ENCODE results near the gene SPAG16. TPM values are rescaled to one million over a fixed set of nuclear protein-coding genes. Genes with fewer than 3 reads are reported as not detected.

The SPAG16 gene
- polyA plus RNA-seq, 6 donors from 2014 or later: 8.4 to 19.7 (median 15.7) TPM

GRCh38 chr2:213443921-213444320, 159.7 kb downstream of the SPAG16 start:
- Mint-ChIP-seq H3K4me1 (no peaks in the 10 kb centered on the region), H3K27ac (no peak overlapping the region), H3K4me3 (no peak overlapping the region), H3K36me3 (no peaks in the 10 kb centered on the region), H3K27me3 (no peaks in the 10 kb centered on the region), H3K9me3 (peaks cover 11 to 45% (median 15%) of the 10 kb centered on the region in 7 donors)
- DNase-seq (no peak), ATAC-seq (ENCODE audit: low read depth in 2 of 2) (no peak)

- Mint-ChIP-seq H3K9me3 (peaks cover 4 to 25% (median 14%) of the 10 kb centered on the region in 7 donors), H3K4me3 (no peak overlapping the region), H3K27me3 (no peaks in the 10 kb centered on the region), H3K36me3 (no peaks in the 10 kb centered on the region), H3K4me1 (no peaks in the 10 kb centered on the region), H3K27ac (peak overlapping the region in 1 of 6 donors; percentile 4)
- ATAC-seq (ENCODE audit: low read depth in 2 of 2): no peak
- DNase-seq: no peak
These were observed 167.4 kb downstream of the SPAG16 start for GRCh38 chr2:213451542-213452239.

- no peak for ATAC-seq (ENCODE audit: low read depth in 2 of 2)
- Mint-ChIP-seq H3K4me1 (no peaks in the 10 kb centered on the region), H3K36me3 (no peaks in the 10 kb centered on the region), H3K4me3 (no peak overlapping the region), H3K9me3 (peaks cover 0 to 2% (median 0%) of the 10 kb centered on the region in 7 donors), H3K27me3 (no peaks in the 10 kb centered on the region), H3K27ac (peak overlapping the region in 1 of 6 donors; percentile 25)
- DNase-seq: no peak
These were observed 171.2 kb downstream of the SPAG16 start for GRCh38 chr2:213455316-213456008.

DNA sequence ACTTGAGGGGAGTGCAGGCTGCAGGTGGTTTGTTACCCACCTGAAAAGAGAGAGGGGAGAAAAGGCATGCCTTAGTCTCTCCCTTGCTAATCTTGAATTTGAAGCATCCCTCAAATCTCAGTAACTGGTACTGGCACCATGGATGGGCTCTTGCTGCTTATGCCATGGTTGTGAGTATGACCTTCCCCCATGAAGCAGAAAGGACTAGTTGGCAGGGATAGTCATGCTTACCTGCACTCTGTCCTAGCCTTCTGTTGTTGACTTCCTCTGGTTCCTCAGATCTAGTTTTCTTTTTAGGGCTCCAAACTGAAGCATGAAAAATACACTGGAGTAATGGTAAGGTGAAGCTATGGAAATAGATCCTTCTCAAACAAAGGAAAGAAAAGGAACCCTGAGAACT, 191.2 kb downstream of the SPAG16 start:
- ATAC-seq (ENCODE audit: low read depth in 2 of 2) (no peak), DNase-seq (no peak)
- no peaks in the 10 kb centered on the region for H3K4me1 Mint-ChIP-seq
- H3K9me3 Mint-ChIP-seq: peaks cover 0 to 59% (median 33%) of the 10 kb centered on the region in 7 donors
- H3K4me3 Mint-ChIP-seq: no peak overlapping the region
- H3K36me3 Mint-ChIP-seq: no peaks in the 10 kb centered on the region
- no peak overlapping the region for H3K27ac Mint-ChIP-seq
- H3K27me3 Mint-ChIP-seq: no peaks in the 10 kb centered on the region

DNA sequence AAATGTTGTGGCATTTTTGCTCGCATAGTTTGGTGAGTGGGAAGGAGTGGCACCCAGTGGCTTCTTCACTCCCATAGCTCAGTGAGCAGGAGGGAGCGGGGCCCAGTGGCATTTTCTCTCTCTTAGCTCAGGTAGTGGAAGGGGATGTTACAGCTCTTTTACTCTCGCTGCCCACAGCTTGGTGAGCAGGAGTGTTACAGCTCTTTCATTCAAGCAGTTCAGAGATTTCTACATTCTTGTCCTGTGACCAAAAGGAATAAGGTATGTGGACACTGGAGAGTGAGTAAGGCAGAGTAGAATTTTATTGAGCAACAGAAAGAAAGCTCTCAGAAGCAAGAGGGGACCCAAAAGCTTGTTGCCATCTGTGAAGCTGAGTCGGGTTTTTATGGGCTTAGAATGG, 192.4 kb downstream of the SPAG16 start:
- no peaks in the 10 kb centered on the region for H3K27me3 Mint-ChIP-seq
- H3K27ac Mint-ChIP-seq: no peak overlapping the region
- no peaks in the 10 kb centered on the region for H3K36me3 Mint-ChIP-seq
- H3K4me3 Mint-ChIP-seq: no peak overlapping the region
- no peaks in the 10 kb centered on the region for H3K4me1 Mint-ChIP-seq
- H3K9me3 Mint-ChIP-seq: peaks cover 0 to 53% (median 33%) of the 10 kb centered on the region in 7 donors
- ATAC-seq (ENCODE audit: low read depth in 2 of 2) (no peak), DNase-seq (no peak)

DNA sequence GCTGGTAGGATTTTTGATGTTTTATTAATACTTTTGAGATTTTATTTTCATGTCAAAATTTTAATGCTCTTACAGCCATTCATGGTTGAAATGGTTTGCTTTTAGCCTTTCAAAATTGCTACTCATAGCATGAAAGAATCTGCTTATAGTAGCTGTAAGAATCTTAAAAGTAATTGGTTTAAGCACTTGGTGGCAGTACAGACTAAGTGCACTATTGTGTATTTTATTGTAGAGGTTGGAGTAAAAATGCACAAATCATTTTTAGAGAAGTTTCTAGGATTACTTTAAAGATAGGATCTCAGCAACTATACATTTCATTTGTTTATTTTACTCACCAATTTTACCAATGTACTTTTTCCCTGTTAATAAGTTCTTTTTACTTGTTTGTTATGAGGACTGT, 205.8 kb downstream of the SPAG16 start:
- H3K4me3 Mint-ChIP-seq: no peak overlapping the region
- ATAC-seq (ENCODE audit: low read depth in 2 of 2) (no peak), DNase-seq (no peak)
- H3K27ac Mint-ChIP-seq: no peak overlapping the region
- no peaks in the 10 kb centered on the region for H3K27me3 Mint-ChIP-seq
- H3K9me3 Mint-ChIP-seq: peaks cover 0 to 5% (median 0%) of the 10 kb centered on the region in 7 donors
- H3K36me3 Mint-ChIP-seq: no peaks in the 10 kb centered on the region
- no peaks in the 10 kb centered on the region for H3K4me1 Mint-ChIP-seq

DNA sequence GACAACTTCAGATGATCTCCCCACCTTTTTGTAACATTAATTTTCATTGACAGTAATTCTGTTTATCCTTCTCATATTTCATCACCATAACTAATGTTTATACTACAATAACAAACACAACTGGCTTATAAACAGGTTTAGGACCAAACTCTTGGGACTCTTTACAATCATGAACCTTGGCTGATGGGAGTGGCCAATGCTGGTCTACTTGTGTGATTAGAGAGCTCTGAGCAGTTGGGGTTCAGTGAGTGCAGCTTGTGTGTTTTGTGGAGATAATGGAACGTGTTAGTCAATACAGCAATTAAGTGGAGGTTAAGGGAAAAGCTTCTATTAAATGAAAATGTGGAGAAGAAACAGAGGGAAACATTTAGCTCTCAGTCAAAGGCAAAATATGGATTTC, 207.1 kb downstream of the SPAG16 start:
- ATAC-seq (ENCODE audit: low read depth in 2 of 2): no peak
- no peak for DNase-seq
- Mint-ChIP-seq H3K4me3 (no peak overlapping the region), H3K27ac (no peak overlapping the region), H3K4me1 (no peaks in the 10 kb centered on the region), H3K36me3 (no peaks in the 10 kb centered on the region), H3K9me3 (no peaks in the 10 kb centered on the region), H3K27me3 (no peaks in the 10 kb centered on the region)

DNA sequence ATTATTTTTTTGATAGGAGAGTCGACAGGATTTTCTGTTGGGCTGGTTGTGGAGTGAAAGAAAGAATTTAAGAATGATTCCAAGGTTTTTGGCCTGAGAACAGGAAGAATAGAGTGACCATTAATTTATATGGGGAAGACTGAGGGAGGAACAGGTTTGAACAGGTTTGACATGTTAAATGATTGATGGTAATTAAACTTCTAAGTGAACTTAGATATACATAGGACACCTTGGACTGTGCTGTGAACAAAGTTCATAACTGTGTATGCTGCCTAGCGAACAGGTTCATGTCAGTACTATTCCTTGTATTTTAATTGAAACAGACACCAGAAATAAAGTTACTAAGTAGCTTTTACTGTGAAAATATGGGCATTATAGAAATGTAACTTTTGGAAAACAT, 212.0 kb downstream of the SPAG16 start:
- H3K9me3 Mint-ChIP-seq: peaks cover 0 to 6% (median 0%) of the 10 kb centered on the region in 7 donors
- no peak overlapping the region for H3K4me3 Mint-ChIP-seq

GRCh38 chr2:213500881-213501280, 216.6 kb downstream of the SPAG16 start:
- H3K9me3 Mint-ChIP-seq: peaks cover 0 to 6% (median 0%) of the 10 kb centered on the region in 7 donors
- H3K4me3 Mint-ChIP-seq: no peak overlapping the region
- no peaks in the 10 kb centered on the region for H3K36me3 Mint-ChIP-seq
- H3K27me3 Mint-ChIP-seq: no peaks in the 10 kb centered on the region
- DNase-seq (no peak), ATAC-seq (ENCODE audit: low read depth in 2 of 2) (no peak)
- no peak overlapping the region for H3K27ac Mint-ChIP-seq
- H3K4me1 Mint-ChIP-seq: no peaks in the 10 kb centered on the region

More for the DNA sequence above, 212.0 kb downstream of the SPAG16 start:
- Mint-ChIP-seq H3K27me3 (no peaks in the 10 kb centered on the region), H3K36me3 (no peaks in the 10 kb centered on the region), H3K27ac (no peak overlapping the region), H3K4me1 (no peaks in the 10 kb centered on the region)
- ATAC-seq (ENCODE audit: low read depth in 2 of 2) (no peak), DNase-seq (no peak)

- Mint-ChIP-seq H3K4me1 (no peaks in the 10 kb centered on the region), H3K4me3 (no peak overlapping the region), H3K27me3 (no peaks in the 10 kb centered on the region), H3K27ac (peak overlapping the region in 1 of 6 donors; percentile 23), H3K9me3 (peaks cover 13 to 41% (median 26%) of the 10 kb centered on the region in 7 donors), H3K36me3 (peaks cover 5 to 11% of the 10 kb centered on the region in 2 donors)
- DNase-seq (no peak), ATAC-seq (ENCODE audit: low read depth in 2 of 2) (no peak)
These were observed 239.9 kb downstream of the SPAG16 start for GRCh38 chr2:213524164-213524563.

- Mint-ChIP-seq H3K4me1 (peaks cover 0 to 6% (median 0%) of the 10 kb centered on the region in 3 donors), H3K27me3 (no peaks in the 10 kb centered on the region), H3K4me3 (no peak overlapping the region), H3K36me3 (no peaks in the 10 kb centered on the region), H3K9me3 (peaks cover 0 to 5% (median 0%) of the 10 kb centered on the region in 7 donors), H3K27ac (no peak overlapping the region)
- ATAC-seq (ENCODE audit: low read depth in 2 of 2) (no peak), DNase-seq (no peak)
These were observed 253.3 kb downstream of the SPAG16 start for GRCh38 chr2:213537579-213537978.

DNA sequence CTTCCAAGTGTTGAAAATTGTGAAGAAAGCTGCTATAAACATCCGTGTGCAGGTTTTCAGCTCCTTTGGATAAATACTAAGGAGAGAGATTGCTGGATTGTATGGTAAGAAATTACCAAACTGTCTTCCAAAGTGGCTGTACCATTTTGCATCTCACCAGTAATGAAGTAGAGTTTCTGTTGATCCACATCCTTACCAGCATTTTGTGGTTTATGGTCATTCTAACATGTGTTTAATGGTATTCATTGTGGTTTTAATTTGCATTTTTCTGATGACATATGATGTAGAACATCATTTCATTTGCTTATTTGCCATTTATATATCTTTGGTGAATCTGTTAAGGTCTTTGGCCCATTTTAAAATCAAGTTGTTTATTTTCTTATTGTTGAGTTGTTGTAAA, 260.7 kb downstream of the SPAG16 start:
- DNase-seq: no peak
- Mint-ChIP-seq H3K9me3 (peaks cover 0 to 8% (median 0%) of the 10 kb centered on the region in 7 donors), H3K4me1 (peaks cover 0 to 12% (median 7%) of the 10 kb centered on the region in 3 donors), H3K4me3 (no peak overlapping the region), H3K27me3 (no peaks in the 10 kb centered on the region), H3K36me3 (no peaks in the 10 kb centered on the region), H3K27ac (peak overlapping the region in 1 of 6 donors; percentile 75)
- ATAC-seq (ENCODE audit: low read depth in 2 of 2): no peak

GRCh38 chr2:213545481-213545880, 261.2 kb downstream of the SPAG16 start:
- DNase-seq (no peak), ATAC-seq (ENCODE audit: low read depth in 2 of 2) (peak in 1 of 2 donors; percentile 14)
- no peaks in the 10 kb centered on the region for H3K27me3 Mint-ChIP-seq
- peaks cover 0 to 8% (median 0%) of the 10 kb centered on the region in 7 donors for H3K9me3 Mint-ChIP-seq
- peak overlapping the region in 3 of 6 donors; percentile 17 to 75 (median 28) for H3K27ac Mint-ChIP-seq
- peaks cover 0 to 11% (median 7%) of the 10 kb centered on the region in 3 donors for H3K4me1 Mint-ChIP-seq
- no peaks in the 10 kb centered on the region for H3K36me3 Mint-ChIP-seq
- no peak overlapping the region for H3K4me3 Mint-ChIP-seq

GRCh38 chr2:213545964-213546475, 261.8 kb downstream of the SPAG16 start:
- no peaks in the 10 kb centered on the region for H3K36me3 Mint-ChIP-seq
- H3K27me3 Mint-ChIP-seq: no peaks in the 10 kb centered on the region
- no peak for DNase-seq
- no peak for ATAC-seq (ENCODE audit: low read depth in 2 of 2)
- H3K27ac Mint-ChIP-seq: peak overlapping the region in 1 of 6 donors; percentile 17
- H3K4me1 Mint-ChIP-seq: peaks cover 0 to 7% (median 6%) of the 10 kb centered on the region in 3 donors
- peaks cover 0 to 8% (median 0%) of the 10 kb centered on the region in 7 donors for H3K9me3 Mint-ChIP-seq
- no peak overlapping the region for H3K4me3 Mint-ChIP-seq

Measured in naive B cell (primary cell).